ENCODE data around the gene CCDC8. TPM values are rescaled to one million over a fixed set of nuclear protein-coding genes. Genes with fewer than 3 reads are reported as not detected.
"Not testable (repeated sequence)": the region's sequence is repeated elsewhere in the genome, so short reads cannot be mapped to it uniquely, and the experiment has no call there.

Gene CCDC8
- total RNA-seq, 1 experiment from 2014 or later, result not detected

DNA sequence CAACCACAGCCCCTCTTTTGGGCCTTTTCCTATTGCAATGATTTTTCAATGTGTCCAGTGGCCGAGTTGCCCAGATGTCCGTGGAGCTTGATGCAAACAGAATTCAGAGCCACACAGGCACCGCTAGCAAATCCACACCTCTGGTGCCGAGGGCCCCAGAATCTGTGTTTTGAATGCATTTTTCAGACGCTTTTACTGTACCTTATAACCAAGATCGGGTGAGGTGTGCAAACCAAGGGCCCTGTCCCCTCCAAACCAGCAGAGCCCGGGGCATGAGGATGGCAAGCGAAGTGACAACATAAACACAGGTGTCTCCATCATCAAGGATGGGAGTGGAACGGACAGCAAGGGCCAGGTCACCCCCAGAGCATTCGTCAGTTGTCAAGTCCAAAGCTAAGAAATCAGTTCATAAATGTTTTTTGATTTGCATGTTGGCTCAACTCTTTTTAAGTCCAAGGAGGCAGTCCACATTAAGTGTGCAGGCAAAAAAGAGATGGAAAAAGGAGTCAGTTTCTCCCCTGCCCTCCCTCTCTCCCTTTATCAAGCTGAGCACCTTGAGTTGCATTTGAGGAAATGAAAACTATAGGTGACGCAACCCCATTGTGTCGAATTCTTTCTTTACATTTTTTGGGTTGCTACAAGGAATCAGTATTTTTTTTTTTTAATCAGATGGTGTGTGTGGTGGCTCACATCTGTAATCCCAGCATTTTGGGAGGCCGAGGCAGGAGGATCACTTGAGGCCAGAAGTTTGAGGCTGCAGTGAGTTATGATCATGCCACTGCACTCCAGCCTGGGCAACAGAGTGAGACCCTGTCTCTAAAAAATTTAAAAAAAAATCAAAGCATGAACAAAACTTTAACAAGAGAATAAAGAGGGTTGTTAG, 2.9 kb downstream of the CCDC8 start:
- in situ Hi-C loops (cut with HindIII; ENCODE audit: low pct_unique_long_range_greater_than_20kb, low sequenced_read_pairs), result no loop called here
- no peak for DNase-seq (ENCODE audit: low read depth, low spot score)

DNA sequence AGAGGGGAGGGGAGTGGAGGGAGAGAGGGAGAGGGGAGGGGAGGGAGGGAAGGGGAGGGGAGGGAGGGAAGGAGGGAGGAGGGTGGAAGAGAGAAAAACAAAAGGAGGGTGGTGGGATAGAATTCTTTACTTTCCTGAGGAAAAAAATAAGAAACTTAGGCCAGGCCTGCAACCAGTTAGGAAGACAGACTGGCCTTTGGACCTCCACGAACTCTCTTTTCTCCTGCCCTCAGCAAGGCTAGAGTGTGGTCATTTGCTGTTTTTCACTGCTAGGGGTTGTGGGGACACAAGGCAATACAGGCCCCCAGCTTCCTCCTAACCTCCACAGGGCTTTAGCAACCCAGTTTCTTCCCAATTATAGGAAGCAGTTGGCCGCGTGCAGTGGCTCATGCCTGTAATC, 4.2 kb downstream of the CCDC8 start:
- in situ Hi-C loops (cut with HindIII; ENCODE audit: low pct_unique_long_range_greater_than_20kb, low sequenced_read_pairs), result no loop called here
- DNase-seq (ENCODE audit: low read depth, low spot score), result no peak

DNA sequence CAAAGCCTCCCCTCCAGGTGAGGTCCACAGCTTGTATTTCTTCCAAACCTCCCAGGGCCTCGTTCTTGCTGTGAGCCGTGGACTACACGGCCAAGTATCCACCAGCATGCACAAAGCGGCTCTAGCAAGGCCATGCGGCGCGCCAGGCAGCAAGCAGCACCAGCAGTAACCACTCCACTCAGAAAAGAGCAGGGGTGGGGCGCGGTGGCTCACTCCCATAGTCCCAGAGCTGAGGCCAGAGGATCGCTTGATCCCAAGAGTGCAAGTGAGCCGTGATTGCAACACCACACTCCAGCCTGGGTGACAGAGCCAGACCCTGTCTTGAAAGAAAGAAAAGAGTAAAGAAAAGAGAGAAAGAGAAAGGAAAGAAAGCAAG, 4.7 kb downstream of the CCDC8 start:
- in situ Hi-C loops (cut with HindIII; ENCODE audit: low pct_unique_long_range_greater_than_20kb, low sequenced_read_pairs), result no loop called here
- DNase-seq (ENCODE audit: low read depth, low spot score), result no peak

DNA sequence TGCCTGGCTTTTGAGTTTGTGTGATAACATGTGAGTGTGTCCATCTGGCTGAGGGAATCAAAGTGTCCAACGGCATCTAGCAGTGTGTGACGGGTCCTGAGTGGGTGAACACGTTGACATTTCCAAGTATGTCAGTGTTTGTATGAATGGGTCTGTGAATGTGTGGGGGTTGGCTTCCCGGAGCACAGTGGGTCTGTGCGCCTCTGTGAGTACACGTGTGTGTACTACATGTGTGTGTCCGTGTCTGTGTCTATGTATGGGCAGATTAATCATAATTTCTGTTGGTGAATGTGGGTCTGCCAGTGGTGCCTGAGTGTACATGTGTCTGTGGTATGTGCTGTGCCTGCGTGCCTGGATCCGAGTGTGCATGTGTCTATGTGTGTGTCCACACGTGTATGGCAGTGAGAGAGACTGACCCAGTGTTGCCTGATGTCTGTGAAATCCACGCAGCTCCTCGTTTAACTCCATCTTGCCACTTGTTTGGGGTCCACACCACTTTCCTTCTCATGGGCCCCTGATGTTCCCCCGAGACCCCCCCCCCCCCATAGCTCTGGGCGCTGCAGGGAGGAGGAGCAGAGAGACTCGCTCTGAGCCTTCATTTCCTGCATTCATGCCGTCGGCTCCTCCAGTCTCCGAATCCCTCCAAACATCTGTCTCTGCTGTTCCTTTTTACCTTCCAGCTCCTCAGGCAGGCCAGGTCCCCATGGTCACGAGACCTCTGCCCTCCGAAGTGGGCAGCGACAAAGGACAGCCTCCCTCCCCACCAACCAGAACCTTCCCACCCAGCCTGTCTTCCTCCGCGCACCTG, 5.3 kb downstream of the CCDC8 start:
- DNase-seq (ENCODE audit: low read depth, low spot score), result no peak
- in situ Hi-C loops (cut with HindIII; ENCODE audit: low pct_unique_long_range_greater_than_20kb, low sequenced_read_pairs), result no loop called here

DNA sequence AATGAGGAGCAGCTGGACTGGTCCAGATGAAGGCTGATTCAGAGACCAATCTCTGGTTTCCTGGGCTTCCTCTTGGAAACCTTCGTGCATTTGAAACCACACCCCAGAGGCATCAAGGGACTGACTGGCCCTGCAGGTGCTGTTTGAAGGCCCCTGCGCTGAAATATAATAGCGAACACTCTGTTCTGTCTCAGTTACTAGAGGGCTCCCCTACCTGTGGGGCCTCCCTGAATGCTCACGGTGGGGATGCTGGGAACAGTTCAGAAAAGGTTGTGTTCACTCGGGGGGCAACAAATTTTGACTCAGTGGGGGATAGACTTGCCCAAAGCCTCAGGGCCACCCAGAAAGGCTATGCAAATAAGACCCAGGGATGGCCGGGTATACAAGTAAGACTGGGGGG, 6.4 kb downstream of the CCDC8 start:
- DNase-seq (ENCODE audit: low read depth, low spot score), result no peak
- in situ Hi-C loops (cut with HindIII; ENCODE audit: low pct_unique_long_range_greater_than_20kb, low sequenced_read_pairs), result no loop called here

DNA sequence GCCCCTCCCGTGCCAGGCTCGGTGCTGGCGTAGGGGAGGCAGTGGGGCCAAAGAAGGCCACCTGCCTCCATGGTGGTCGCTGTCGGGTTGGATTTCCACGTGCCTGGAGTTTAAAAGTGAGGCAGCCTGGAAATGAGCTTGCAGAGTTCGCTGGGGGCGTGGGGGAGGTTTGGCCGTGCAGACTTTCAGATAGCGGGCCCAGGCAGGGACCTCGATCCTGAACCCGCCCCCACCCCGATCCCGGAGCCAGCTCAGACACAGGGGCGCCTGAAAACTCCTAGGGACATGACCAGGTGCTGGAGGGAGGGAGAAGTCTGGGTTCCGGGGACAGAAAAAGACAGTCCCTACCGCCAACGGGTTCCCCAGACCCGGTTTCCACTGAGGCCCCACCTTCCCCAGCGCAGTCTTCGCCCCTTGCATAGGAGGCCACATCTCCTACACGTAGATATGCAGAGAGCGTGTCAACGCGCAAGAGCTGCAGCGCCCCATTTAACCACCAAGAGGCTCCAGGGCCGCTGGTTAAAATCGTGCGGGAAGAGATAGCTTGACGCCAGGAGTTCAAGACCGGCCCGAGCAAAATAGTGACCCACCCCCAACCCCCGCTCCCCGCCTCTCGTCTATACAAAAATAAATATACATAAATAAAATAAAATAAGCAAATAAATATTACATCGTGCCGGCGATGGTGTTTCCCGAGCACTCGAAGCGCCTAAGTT, 8.5 kb downstream of the CCDC8 start:
- in situ Hi-C loops (cut with HindIII; ENCODE audit: low pct_unique_long_range_greater_than_20kb, low sequenced_read_pairs), result no loop called here
- DNase-seq (ENCODE audit: low read depth, low spot score), result no peak

DNA sequence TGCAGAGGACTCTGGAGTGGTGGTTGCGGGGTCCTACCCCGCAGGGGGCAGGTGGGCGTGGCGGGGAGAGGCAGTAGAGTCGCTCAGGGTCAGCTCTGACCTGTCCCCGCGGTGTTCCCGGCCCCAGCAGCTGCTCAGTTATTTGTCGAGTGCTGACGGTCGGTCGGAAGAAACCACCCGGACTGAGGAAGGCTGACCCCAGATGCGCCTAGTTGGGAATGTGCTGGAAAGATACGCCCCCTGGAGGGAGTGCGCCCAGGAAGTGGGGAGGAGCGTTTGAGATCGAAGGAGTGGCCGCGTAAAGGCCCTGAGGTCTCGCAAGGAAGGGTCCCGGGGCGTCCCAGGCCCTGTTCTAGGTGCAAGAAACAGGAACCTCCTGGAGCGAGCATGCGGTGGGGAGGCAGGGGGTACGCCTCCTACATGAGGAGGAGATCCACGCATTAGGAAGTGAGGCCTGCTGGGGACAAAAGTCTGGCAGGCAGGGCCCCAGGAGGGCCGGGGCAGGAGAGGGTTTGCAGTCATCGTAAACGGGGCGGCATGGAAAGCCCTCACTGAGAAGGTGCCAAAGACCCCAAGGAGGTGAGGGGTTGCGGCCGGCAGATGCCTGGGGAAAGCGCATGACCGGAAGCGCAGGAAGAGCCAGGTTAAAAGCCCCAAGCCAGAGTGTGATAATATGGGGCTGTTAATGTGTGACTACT, 9.2 kb downstream of the CCDC8 start:
- DNase-seq (ENCODE audit: low read depth, low spot score), result no peak
- in situ Hi-C loops (cut with HindIII; ENCODE audit: low pct_unique_long_range_greater_than_20kb, low sequenced_read_pairs), result no loop called here

DNA sequence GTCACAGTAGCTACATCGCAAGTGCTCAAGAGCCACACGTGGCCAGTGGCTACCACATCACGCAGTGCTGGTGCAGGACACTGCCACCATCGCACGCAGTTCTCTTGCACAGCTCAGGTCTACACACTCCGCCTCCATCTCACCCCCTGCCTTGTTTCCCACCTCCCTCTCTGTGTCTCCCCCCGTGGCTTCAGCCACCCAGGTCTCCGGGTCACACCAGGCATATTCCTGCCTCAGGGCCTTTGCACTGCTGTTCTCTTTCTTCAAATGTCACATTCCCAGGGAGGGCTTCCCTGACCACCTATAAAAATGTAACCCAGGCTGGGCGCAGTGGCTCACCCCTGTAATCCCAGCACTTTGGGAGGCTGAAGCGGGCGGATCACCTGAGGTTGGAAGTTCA, 10.6 kb downstream of the CCDC8 start:
- in situ Hi-C loops (cut with HindIII; ENCODE audit: low pct_unique_long_range_greater_than_20kb, low sequenced_read_pairs), result no loop called here
- DNase-seq (ENCODE audit: low read depth, low spot score), result no peak

DNA sequence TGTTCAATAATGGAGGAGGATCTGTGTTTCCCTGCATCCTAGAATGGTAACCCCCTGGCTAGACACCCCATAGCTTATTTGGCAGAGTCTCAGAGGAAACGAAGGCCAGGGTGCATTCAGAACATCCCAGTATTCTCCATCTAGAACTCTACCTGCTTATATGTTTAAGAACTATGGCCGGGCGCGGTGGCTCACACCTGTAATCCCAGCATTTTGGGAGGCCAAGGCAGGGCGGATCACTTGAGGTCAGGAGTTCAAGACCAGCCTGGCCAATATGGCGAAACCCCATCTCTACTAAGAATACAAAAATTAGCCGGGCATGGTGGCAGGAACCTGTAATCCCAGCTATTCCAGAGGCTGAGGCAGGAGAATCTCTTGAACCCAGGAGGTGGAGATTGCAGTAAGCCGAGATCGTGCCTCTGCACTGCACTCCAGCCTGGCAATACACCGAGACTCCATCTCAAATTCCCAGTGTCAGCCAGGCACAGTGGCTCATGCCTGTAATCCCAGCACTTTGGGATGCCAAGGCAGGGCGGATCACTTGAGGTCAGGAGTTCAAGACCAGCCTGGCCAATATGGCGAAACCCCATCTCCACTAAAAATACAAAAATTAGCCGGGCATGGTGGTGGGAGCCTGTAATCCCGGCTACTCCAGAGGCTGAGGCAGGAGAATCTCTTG, 15.4 kb downstream of the CCDC8 start:
- DNase-seq (ENCODE audit: low read depth, low spot score); in situ Hi-C loops (cut with HindIII; ENCODE audit: low pct_unique_long_range_greater_than_20kb, low sequenced_read_pairs): not testable (repeated sequence)

DNA sequence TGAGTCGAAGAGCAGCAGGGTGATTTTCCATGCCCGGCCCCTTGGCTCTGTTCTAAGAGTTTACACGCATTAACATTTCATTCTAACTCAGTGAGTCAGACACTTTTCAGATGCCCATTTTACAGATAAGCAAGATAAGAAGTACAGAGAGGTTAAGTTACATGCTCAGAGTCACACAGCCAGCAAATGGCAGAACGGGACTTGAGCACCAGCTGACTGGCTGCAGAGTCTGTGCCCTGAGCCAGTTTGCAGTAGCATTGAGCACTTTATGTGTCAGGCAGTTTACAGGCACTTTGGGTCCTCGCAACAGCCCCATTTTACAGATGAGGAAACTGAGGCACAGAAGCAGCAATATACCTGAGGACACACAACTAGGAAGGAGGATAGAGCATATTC, 19.0 kb downstream of the CCDC8 start:
- no peak for DNase-seq (ENCODE audit: low read depth, low spot score)
- in situ Hi-C loops (cut with HindIII; ENCODE audit: low pct_unique_long_range_greater_than_20kb, low sequenced_read_pairs), result no loop called here

DNA sequence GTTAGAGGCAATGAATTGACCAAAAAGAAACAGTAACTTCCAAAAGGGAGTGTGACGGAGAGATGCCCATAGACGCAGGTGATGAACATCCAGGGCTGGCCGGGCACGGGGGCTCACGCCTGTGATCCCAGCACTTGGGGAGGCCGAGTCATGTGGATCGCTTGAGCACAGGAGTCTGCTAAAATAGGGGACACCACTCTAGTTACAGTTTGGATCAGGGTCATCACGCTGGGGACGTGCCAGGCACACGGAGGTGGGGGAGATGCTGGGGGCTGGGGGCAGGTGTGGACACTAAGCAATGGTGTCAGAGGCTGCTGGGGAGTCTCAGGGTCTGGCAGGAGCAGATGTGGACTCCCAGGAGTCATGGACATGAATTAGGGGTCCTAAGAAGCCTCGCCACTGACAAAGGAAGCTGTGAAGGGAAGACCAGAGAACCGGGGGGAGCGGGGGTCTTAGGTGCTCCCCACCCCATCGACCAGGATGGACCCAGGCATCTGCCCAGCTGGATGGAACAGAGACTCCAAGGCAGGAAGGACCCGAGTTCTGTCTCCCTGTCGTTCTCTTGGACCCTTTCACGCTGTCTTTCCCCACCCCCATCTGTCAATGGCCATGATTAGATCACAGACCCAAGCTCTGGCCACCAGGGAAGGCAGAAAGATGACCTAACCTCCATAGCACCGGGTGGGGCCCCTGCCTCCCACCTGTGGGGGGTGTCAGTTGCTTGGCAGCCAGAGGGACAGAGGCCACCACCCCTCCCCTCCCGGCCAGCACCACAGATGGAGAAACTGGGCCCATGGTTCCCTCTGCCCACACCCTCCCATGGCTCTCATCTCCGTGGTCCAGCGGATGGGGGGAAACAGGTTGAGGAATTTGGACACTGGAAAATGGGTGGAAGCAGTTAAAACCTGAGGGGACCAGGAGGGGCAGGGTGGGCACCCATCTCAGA, 19.6 kb downstream of the CCDC8 start:
- in situ Hi-C loops (cut with HindIII; ENCODE audit: low pct_unique_long_range_greater_than_20kb, low sequenced_read_pairs), result no loop called here

DNA sequence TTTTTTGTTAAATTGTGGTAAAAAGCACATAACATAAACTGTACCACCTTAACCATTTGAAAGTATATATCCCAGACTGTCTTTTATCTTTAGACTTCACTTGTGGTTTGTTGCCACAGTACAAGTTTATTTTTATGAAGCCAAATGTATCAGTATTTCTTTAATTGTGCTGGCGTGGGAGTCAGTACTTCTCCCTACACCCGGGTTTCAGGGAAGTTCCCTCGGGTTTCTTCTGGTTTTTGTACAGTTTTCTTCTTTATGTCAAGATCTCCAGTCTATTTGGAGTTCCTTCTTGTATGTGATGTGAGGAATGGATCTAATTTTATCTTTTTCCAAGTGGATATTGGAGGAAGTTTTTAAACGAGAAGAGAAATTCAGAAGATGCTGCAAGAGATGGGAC, 20.5 kb downstream of the CCDC8 start:
- DNase-seq (ENCODE audit: low read depth, low spot score), result no peak
- in situ Hi-C loops (cut with HindIII; ENCODE audit: low pct_unique_long_range_greater_than_20kb, low sequenced_read_pairs), result no loop called here

More for the DNA sequence above, 19.6 kb downstream of the CCDC8 start:
- no peak for DNase-seq (ENCODE audit: low read depth, low spot score)

DNA sequence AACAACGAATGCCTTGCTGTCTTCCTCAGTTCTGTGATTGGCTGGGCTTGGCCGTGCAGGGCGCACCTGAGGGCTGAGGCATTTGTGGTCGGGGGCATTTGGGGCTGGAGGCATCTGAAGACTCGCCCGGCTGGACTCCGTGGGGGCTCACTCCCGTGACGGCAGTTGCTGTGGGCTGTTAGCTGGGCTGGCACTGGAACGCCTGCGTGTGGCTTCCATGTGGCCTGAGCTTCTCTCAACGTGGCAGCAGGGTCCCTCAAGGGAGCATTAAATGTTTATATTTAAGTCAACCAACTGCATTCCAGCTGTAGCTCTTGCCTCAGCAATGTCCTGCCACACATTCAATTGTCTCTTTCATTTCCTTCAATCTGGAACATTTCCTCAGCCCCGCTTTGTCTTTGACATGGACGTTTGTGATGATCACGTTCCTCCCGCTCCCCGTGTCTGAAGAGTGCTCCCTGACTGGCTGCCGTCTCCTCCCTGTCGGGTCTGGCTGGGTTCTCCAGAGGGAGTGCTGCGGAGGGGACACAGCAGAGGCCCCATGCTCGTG, 21.0 kb downstream of the CCDC8 start:
- DNase-seq (ENCODE audit: low read depth, low spot score), result peak; percentile 10
- in situ Hi-C loops (cut with HindIII; ENCODE audit: low pct_unique_long_range_greater_than_20kb, low sequenced_read_pairs), result no loop called here

DNA sequence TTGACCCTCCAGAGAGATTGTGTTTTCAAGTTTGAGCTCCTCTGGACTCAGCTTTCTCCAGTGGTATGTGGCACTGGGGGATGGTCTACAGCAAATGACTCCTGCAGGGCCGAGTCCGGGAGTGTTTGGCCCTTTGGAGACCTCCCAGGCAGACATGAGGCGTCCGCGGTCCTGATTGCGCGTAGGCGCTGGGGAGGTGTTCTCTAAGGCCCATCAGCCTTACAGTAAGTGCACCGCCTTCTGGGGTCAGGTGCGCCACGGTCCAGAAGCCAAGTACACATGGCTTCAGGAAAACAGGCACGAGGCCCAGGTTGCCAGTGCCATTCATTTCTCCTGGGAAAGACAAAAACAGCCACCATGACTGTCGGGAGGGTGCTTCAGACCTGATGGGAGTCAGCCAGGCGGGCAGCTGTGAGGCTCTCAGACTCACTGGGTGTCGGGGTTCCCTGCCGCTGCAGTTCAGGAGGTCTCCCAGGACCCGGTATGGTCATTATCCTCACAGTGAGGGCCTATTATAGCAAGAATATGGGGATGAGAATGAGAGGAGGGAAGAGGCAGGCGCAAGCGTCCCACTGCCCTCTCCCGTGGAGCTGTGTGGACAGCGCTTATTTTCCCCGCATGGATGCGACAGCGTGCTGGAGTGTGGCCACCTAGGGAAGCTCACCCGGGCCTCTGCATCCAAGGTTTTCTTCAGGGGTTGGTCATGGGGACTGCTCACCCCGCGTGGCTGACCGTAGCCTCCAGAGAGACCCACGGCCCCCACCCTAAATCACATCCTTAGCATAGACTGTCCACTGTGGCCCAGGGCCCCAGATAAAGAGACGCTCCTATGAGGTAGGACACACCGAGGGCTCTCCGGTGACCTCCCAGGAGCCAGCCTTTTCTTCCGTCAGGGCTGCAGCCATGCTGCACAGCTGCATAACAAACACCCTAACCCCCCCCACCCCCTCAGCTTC, 21.8 kb downstream of the CCDC8 start:
- DNase-seq (ENCODE audit: low read depth, low spot score), result no peak
- in situ Hi-C loops (cut with HindIII; ENCODE audit: low pct_unique_long_range_greater_than_20kb, low sequenced_read_pairs), result no loop called here

DNA sequence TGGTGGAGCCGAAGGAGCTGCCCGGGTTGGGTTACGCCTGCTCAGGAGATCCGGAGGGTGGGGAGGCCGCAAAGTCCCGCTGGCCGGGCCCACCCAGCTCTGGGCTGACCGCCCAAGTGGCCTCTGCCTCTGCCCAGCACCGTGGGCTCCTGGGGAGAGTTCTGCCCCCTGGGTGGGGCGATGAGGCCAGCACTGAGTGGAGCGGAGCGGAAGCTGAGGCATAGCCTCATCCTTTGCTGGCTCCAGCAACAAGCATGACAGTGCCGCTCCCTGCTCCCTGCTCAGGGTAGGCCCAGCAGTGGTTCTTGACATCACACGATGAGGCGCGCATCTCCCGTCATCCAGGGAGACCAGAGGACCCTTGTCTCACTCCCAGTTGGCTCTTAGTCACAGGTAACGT, 22.5 kb downstream of the CCDC8 start:
- in situ Hi-C loops (cut with HindIII; ENCODE audit: low pct_unique_long_range_greater_than_20kb, low sequenced_read_pairs), result no loop called here
- no peak for DNase-seq (ENCODE audit: low read depth, low spot score)

Measured in SK-MEL-5 (cell line).